Spleen (tissue), 11 donors: ENCODE measurements around the gene NDRG3. TPM values are rescaled to one million over a fixed set of nuclear protein-coding genes. Genes with fewer than 3 reads are reported as not detected.

Experiments used
- DNase-seq: peaks from one replicate; pipeline ENCODE4 v3.0.0-alpha.2; 2020
- H3K27ac ChIP-seq, 8 donors: fragments of 200-600 bp; sonication (generic) in 7 of 8; 1 replicate in 4 of 8; 2 replicates in 4 of 8; pipeline versions ENCODE4 v1.5.0 to v1.8.0; 2016 to 2021; ENCODE audit warnings: inconsistent platforms in 4 of 8, mild to moderate bottlenecking in 4 of 8, moderate library complexity in 1 of 8
- H3K27me3 ChIP-seq, 7 donors: fragments of 200-600 bp; sonication (generic) in 6 of 7; replicated peaks in 1 of 7; 1 replicate in 4 of 7; 2 replicates in 3 of 7; pipeline versions ENCODE4 v1.5.0 to v1.8.0; 2016 to 2021; ENCODE audit warnings: inconsistent platforms in 3 of 7, mild to moderate bottlenecking in 1 of 7
- H3K36me3 ChIP-seq, 6 donors: fragments of 200-600 bp; sonication (generic) in 5 of 6; 1 replicate in 4 of 6; 2 replicates in 2 of 6; pipeline versions ENCODE4 v1.5.0 to v1.8.0; 2016 to 2021; ENCODE audit warnings: inconsistent platforms in 2 of 6
- H3K4me1 ChIP-seq, 6 donors: fragments of 200-600 bp; sonication (generic) in 5 of 6; 1 replicate in 3 of 6; 2 replicates in 3 of 6; pipeline versions ENCODE4 v1.5.0 to v1.8.0; 2016 to 2021; ENCODE audit warnings: inconsistent platforms in 3 of 6
- H3K4me3 ChIP-seq, 8 donors: fragments of 200-600 bp; sonication (generic) in 7 of 8; 1 replicate in 4 of 8; 2 replicates in 4 of 8; pipeline versions ENCODE4 v1.5.0 to v1.8.0; 2016 to 2021; ENCODE audit warnings: inconsistent platforms in 4 of 8, mild to moderate bottlenecking in 4 of 8, moderate library complexity in 2 of 8
- H3K9me3 ChIP-seq, 8 donors: fragments of 200-600 bp; sonication (generic) in 7 of 8; 1 replicate in 4 of 8; 2 replicates in 4 of 8; pipeline versions ENCODE4 v1.5.0 to v1.8.0; 2016 to 2021; ENCODE audit warnings: inconsistent platforms in 4 of 8
- CTCF ChIP-seq, 11 experiments: fragments of 200-600 bp in 7 of 11; fragments of 450-650 bp in 4 of 11; sonication (generic) in 4 of 11; IDR thresholded peaks in 8 of 11; conservative IDR thresholded peaks in 3 of 11; 1 replicate in 7 of 11; 2 replicates in 4 of 11; pipeline versions ENCODE4 v1.4.0 to v1.8.0; 2016 to 2021; ENCODE audit warnings: antibody characterized with exemption in 11 of 11, inconsistent platforms in 4 of 11, mild to moderate bottlenecking in 1 of 11
- POLR2A ChIP-seq, 3 donors: fragments of 450-650 bp; IDR thresholded peaks; one replicate each; pipeline ENCODE4 v1.5.1; 2017; ENCODE audit warnings: antibody characterized with exemption in 3 of 3, mild to moderate bottlenecking in 1 of 3
- POLR2AphosphoS5 ChIP-seq, 3 donors: sonication (generic); formaldehyde crosslinking; IDR thresholded peaks; one replicate each; pipeline ENCODE4 v1.5.1; 2017; ENCODE audit warnings: antibody characterized with exemption in 3 of 3
- WGBS, 5 donors: extraction: QIAGEN DNeasy Blood & Tissue Kit in 3 of 5; methylation state at CpG; one replicate each; pipeline versions ENCODE4 v1.1.5 to v1.1.7; 2013 to 2018; 5-methylcytosine and 5-hydroxymethylcytosine counted together
- intact Hi-C: fragments of 100-400 bp; cut with DNase I; formaldehyde crosslinking; loops from one replicate; pipeline ENCODE4 v1.15.0; 2023; ENCODE audit warnings: low total_unique reads
- polyA plus RNA-seq, 3 donors: library from polyadenylated mRNA; stranded (reverse); fragments of 200-250 nt; gene quantifications; one replicate each; pipeline ENCODE4 v1.2.1, GENCODE V29; 2013
- total RNA-seq, 7 donors: library from RNA; depleted of rRNA in 3 of 7; stranded (reverse); fragments of >200 nt in 3 of 7; fragmentation: NEBNext Ultra II Directional in 4 of 7; extraction: Animal tissue kit (Norgen Biotek cat#: 25700) in 4 of 7; gene quantifications; one replicate each; pipeline versions ENCODE4 v1.1.0 to v1.2.1, GENCODE V29; 2016 to 2021
- donor health status: healthy with polysubstance abuse.
- donor health status: DM: no; HTN: no; CAD: no; lungs with moderate emphysema.
- donor health status: DM: no; HTN: no; CAD: no.
- donor health status: Bipolar disorder and iron deficiency.
- donor health status: healthy.
- donor health status: DM: no; HTN: no; CAD: no.
- donor health status: DM: yes; HTN: yes; CAD: no.

NDRG3 gene
- total and polyA plus RNA-seq, 10 donors = 15.5 to 32.0 (median 27.1) TPM

GRCh38 chr20:36742558-36742957 lies 3.3 kb downstream of the NDRG3 start:
- intact Hi-C loops = no loop called here
- H3K4me3 ChIP-seq = no peak overlapping the region
- WGBS, 5 donors = 92 to 98% (median 96%) methylated on average over 2 of the region's 2 CpGs
- DNase-seq = no peak
- H3K27ac ChIP-seq = no peak overlapping the region
- peaks cover 8 to 26% (median 19%) of the 10 kb centered on the region in 6 donors for H3K4me1 ChIP-seq
- TF ChIP-seq CTCF (IDR thresholded peaks at IDR 0.05 in 8 of 11, conservative IDR thresholded peaks at IDR 0.05 in 3 of 11) = no peak
- H3K27me3 ChIP-seq = no peaks in the 10 kb centered on the region
- H3K36me3 ChIP-seq = no peaks in the 10 kb centered on the region
- no peaks in the 10 kb centered on the region for H3K9me3 ChIP-seq

GRCh38 chr20:36741072-36741471 lies 4.8 kb downstream of the NDRG3 start:
- no peak overlapping the region for H3K27ac ChIP-seq
- WGBS, 5 donors = 81 to 93% (median 90%) methylated on average over 4 of the region's 4 CpGs
- intact Hi-C loops = no loop called here

GRCh38 chr20:36737183-36737499 lies 8.7 kb downstream of the NDRG3 start:
- DNase-seq = no peak
- intact Hi-C loops = no loop called here
- no peak for TF ChIP-seq POLR2AphosphoS5 (IDR thresholded peaks at IDR 0.05)
- no peak for TF ChIP-seq POLR2A (IDR thresholded peaks at IDR 0.05)
- TF ChIP-seq CTCF (IDR thresholded peaks at IDR 0.05 in 8 of 11, conservative IDR thresholded peaks at IDR 0.05 in 3 of 11) = no peak
- Histone ChIP-seq H3K4me3 (no peak overlapping the region), H3K36me3 (no peaks in the 10 kb centered on the region), H3K4me1 (peaks cover 0 to 35% (median 12%) of the 10 kb centered on the region in 6 donors), H3K9me3 (no peaks in the 10 kb centered on the region), H3K27ac (no peak overlapping the region), H3K27me3 (no peaks in the 10 kb centered on the region)
- WGBS, 5 donors = 86 to 95% (median 88%) methylated on average over 6 of the region's 6 CpGs

More at GRCh38 chr20:36741072-36741471, 4.8 kb downstream of the NDRG3 start:
- no peak overlapping the region for H3K4me3 ChIP-seq
- TF ChIP-seq CTCF (IDR thresholded peaks at IDR 0.05 in 8 of 11, conservative IDR thresholded peaks at IDR 0.05 in 3 of 11) (no peak), POLR2A (IDR thresholded peaks at IDR 0.05) (no peak), POLR2AphosphoS5 (IDR thresholded peaks at IDR 0.05) (no peak)
- DNase-seq = no peak
- no peaks in the 10 kb centered on the region for H3K9me3 ChIP-seq
- no peaks in the 10 kb centered on the region for H3K27me3 ChIP-seq
- H3K36me3 ChIP-seq = no peaks in the 10 kb centered on the region
- H3K4me1 ChIP-seq = peaks cover 8 to 27% (median 15%) of the 10 kb centered on the region in 6 donors

- Histone ChIP-seq H3K27me3 (no peaks in the 10 kb centered on the region), H3K9me3 (no peaks in the 10 kb centered on the region), H3K4me1 (peaks cover 0 to 35% (median 12%) of the 10 kb centered on the region in 6 donors), H3K4me3 (no peak overlapping the region), H3K27ac (no peak overlapping the region), H3K36me3 (no peaks in the 10 kb centered on the region)
- intact Hi-C loops = no loop called here
- DNase-seq = no peak
- no peak for TF ChIP-seq CTCF (IDR thresholded peaks at IDR 0.05 in 8 of 11, conservative IDR thresholded peaks at IDR 0.05 in 3 of 11)
- no peak for TF ChIP-seq POLR2AphosphoS5 (IDR thresholded peaks at IDR 0.05)
- 88 to 96% (median 90%) methylated on average over 3 of the region's 3 CpGs for WGBS, 5 donors
These were observed 9.3 kb downstream of the NDRG3 start for GRCh38 chr20:36736451-36737182.
